Karpas-422 (cell line): ENCODE data around the gene HELZ2. TPM values are rescaled to one million over a fixed set of nuclear protein-coding genes. Genes with fewer than 3 reads are reported as not detected.

Source experiments
- DNase-seq: peaks from one replicate; pipeline ENCODE4 v3.0.0-alpha.2; 2015
- H2AFZ ChIP-seq: fragments of 200-600 bp; sonication (generic); 2 replicates; pipeline ENCODE4 v1.6.1; 2014; ENCODE audit warnings: antibody characterized with exemption, low read length, mixed read lengths
- H3K27ac ChIP-seq: fragments of 200-600 bp; sonication (generic); 2 replicates; pipeline ENCODE4 v1.5.1; 2014; ENCODE audit warnings: mild to moderate bottlenecking, low read length, moderate library complexity
- H3K27me3 ChIP-seq: fragments of 200-600 bp; sonication (generic); 2 replicates; pipeline ENCODE4 v1.6.1; 2014; ENCODE audit warnings: low read length, mixed read lengths
- H3K36me3 ChIP-seq: fragments of 200-600 bp; sonication (generic); 2 replicates; pipeline ENCODE4 v1.6.1; 2014; ENCODE audit warnings: low read length, mixed read lengths; ENCODE audit not compliant: insufficient read depth
- H3K4me1 ChIP-seq: fragments of 200-600 bp; sonication (generic); 2 replicates; pipeline ENCODE4 v1.6.1; 2014; ENCODE audit warnings: mild to moderate bottlenecking, low read length, mixed read lengths
- H3K4me2 ChIP-seq: fragments of 200-600 bp; sonication (generic); 2 replicates; pipeline ENCODE4 v1.6.1; 2014; ENCODE audit warnings: low read length, low read depth, mild to moderate bottlenecking; ENCODE audit not compliant: poor library complexity, severe bottlenecking
- H3K4me3 ChIP-seq: fragments of 200-600 bp; sonication (generic); 2 replicates; pipeline ENCODE4 v1.5.1; 2014; ENCODE audit warnings: mild to moderate bottlenecking, antibody characterized with exemption, low read length, mixed read lengths
- H3K79me2 ChIP-seq: fragments of 200-600 bp; sonication (generic); 2 replicates; pipeline ENCODE4 v1.6.1; 2014; ENCODE audit warnings: mild to moderate bottlenecking, low read length, mixed read lengths
- H3K9ac ChIP-seq: fragments of 200-600 bp; sonication (generic); 2 replicates; pipeline ENCODE4 v1.6.0; 2014; ENCODE audit warnings: low read length
- H3K9me2 ChIP-seq: fragments of 200-600 bp; sonication (generic), shearing (Covaris generic); replicated peaks from 2 replicates; pipeline ENCODE4 v1.6.0; 2014; ENCODE audit warnings: mild to moderate bottlenecking, low read length, moderate library complexity; ENCODE audit not compliant: insufficient read depth
- H3K9me3 ChIP-seq: fragments of 300-700, 200-600 bp; sonication (generic); 2 replicates; pipeline ENCODE4 v1.6.1; 2014; ENCODE audit warnings: low read length, mixed read lengths
- H4K20me1 ChIP-seq: fragments of 200-600 bp; sonication (generic); 2 replicates; pipeline ENCODE4 v1.6.1; 2014; ENCODE audit warnings: mild to moderate bottlenecking, antibody characterized with exemption, low read length, low read depth; ENCODE audit not compliant: insufficient read depth
- total RNA-seq: library from RNA; depleted of rRNA; stranded (reverse); fragments of >200 nt; shearing (Covaris generic); gene quantifications from 2 replicates; pipeline ENCODE4 v1.2.3, GENCODE V29; 2014; ENCODE audit warnings: low replicate concordance

HELZ2 gene
- total RNA-seq, 1 experiment from 2014 or later = 15.8 TPM

DNA sequence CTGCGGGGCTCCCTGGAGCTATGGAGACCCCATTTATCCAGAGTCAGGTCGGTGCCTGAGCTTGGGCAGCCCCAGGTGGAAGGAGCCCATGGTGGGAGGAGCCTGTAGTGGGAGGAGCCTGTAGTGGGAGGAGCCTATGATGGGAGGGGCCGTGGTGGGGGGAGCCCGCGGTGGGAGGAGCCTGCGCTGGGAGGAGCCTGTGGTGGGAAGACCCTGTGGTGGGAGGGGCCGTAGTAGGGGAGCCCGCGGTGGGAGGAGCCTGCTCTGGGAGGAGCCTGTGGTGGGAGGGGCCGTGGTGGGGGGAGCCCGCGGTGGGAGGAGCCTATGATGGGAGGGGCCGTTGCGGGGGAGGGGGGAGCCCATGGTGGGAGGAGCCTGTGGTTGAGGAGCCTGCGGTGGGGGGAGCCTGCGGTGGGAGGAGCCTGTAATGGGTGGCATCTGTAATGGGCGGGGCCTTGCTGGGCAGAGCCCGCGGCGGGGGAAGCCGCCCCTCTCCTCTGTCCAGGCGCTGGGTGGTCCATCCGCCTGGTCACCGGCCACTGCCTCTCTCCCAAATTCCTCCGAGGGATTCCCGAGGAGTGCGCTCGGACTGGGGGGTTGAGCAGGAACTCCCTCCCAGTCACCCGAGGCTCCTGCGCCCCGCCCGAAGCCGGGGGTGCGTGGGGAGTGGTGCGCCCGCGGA lies 20.6 kb downstream of the HELZ2 start:
- Histone ChIP-seq H3K36me3 (no peaks in the 10 kb centered on the region), H3K4me1 (peaks cover 48% of the 10 kb centered on the region), H4K20me1 (peaks cover 16% of the 10 kb centered on the region; the same call in 1 of the 2 replicates), H3K4me3 (peak overlapping the region; percentile 60), H3K27me3 (no peaks in the 10 kb centered on the region), H3K9me3 (no peaks in the 10 kb centered on the region), H3K27ac (peak overlapping the region; percentile 83), H3K79me2 (no peaks in the 10 kb centered on the region), H3K9ac (peak overlapping the region; percentile 55), H2AFZ (no peak overlapping the region), H3K9me2 (no peaks in the 10 kb centered on the region), H3K4me2 (peak overlapping the region; percentile 71)
- peak; percentile 94 for DNase-seq

DNA sequence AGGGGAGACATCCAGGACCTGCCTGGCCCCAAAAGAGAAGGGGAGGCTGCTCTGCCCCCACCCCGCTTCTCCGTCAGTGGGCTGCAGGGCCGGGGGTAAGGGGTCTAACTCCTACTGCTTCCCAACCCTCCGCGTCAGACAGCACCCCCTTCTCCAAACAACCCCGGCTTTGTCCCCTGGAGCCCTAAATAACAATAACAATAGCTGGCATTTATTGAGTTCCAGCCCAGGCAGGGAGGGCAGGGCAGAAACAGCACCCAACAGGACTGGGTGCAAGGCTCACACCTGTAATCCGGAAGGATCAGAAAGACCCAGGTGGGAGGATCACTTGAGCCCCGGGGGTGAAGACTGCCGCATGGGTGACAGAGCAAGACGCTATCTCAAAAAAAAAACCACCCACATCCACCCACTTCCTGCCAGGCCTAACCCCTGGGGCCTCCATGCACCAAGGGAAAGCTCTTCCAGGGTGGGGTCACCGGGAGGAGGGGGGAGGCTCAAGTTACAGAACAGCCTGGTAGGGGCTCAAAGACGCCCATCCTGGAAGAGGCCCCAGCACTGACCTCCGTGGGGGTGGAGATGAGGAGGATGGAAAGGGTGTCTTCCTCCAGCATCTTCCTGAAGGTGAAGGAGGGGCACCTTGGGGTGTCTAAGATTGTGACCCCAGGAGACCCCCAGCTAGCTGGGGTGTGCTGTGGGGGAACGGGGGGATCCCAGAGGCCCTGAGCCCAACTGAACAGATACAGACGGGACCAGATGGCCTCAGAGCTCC lies 21.4 kb downstream of the HELZ2 start:
- peaks cover 16% of the 10 kb centered on the region; the same call in 1 of the 2 replicates for H4K20me1 ChIP-seq
- peak; percentile 88 for DNase-seq
- no peaks in the 10 kb centered on the region for H3K27me3 ChIP-seq
- H3K4me1 ChIP-seq = peaks cover 56% of the 10 kb centered on the region
- H3K9me2 ChIP-seq = no peaks in the 10 kb centered on the region
- peak overlapping the region; percentile 43; the same call in 1 of the 2 replicates for H3K4me3 ChIP-seq
- H2AFZ ChIP-seq = no peak overlapping the region
- H3K4me2 ChIP-seq = peak overlapping the region; percentile 64
- peak overlapping the region; percentile 41 for H3K9ac ChIP-seq
- H3K36me3 ChIP-seq = no peaks in the 10 kb centered on the region
- no peaks in the 10 kb centered on the region for H3K79me2 ChIP-seq
- peak overlapping the region; percentile 83 for H3K27ac ChIP-seq
- no peaks in the 10 kb centered on the region for H3K9me3 ChIP-seq

GRCh38 chr20:63551068-63551467 lies 23.0 kb downstream of the HELZ2 start:
- H3K4me2 ChIP-seq = no peak overlapping the region
- no peak overlapping the region for H3K9ac ChIP-seq
- no peak overlapping the region for H2AFZ ChIP-seq
- no peaks in the 10 kb centered on the region for H3K79me2 ChIP-seq
- H3K9me2 ChIP-seq = no peaks in the 10 kb centered on the region
- no peaks in the 10 kb centered on the region for H3K27me3 ChIP-seq
- DNase-seq = no peak
- peaks cover 65% of the 10 kb centered on the region for H3K4me1 ChIP-seq
- no peak overlapping the region for H3K4me3 ChIP-seq
- no peaks in the 10 kb centered on the region for H3K9me3 ChIP-seq
- no peak overlapping the region for H3K27ac ChIP-seq
- H4K20me1 ChIP-seq = peaks cover 15% of the 10 kb centered on the region; the same call in 1 of the 2 replicates
- no peaks in the 10 kb centered on the region for H3K36me3 ChIP-seq

- no peak overlapping the region for H2AFZ ChIP-seq
- no peak overlapping the region for H3K27ac ChIP-seq
- H3K9me2 ChIP-seq = no peaks in the 10 kb centered on the region
- peaks cover 66% of the 10 kb centered on the region for H3K4me1 ChIP-seq
- H3K9me3 ChIP-seq = no peaks in the 10 kb centered on the region
- H3K27me3 ChIP-seq = no peaks in the 10 kb centered on the region
- no peaks in the 10 kb centered on the region for H3K36me3 ChIP-seq
- no peak for DNase-seq
- H3K79me2 ChIP-seq = no peaks in the 10 kb centered on the region
- no peak overlapping the region for H3K9ac ChIP-seq
- H4K20me1 ChIP-seq = peaks cover 6% of the 10 kb centered on the region; the same call in 1 of the 2 replicates
- no peak overlapping the region for H3K4me2 ChIP-seq
- no peak overlapping the region for H3K4me3 ChIP-seq
Measured at GRCh38 chr20:63549679-63550282, 24.3 kb downstream of the HELZ2 start.

DNA sequence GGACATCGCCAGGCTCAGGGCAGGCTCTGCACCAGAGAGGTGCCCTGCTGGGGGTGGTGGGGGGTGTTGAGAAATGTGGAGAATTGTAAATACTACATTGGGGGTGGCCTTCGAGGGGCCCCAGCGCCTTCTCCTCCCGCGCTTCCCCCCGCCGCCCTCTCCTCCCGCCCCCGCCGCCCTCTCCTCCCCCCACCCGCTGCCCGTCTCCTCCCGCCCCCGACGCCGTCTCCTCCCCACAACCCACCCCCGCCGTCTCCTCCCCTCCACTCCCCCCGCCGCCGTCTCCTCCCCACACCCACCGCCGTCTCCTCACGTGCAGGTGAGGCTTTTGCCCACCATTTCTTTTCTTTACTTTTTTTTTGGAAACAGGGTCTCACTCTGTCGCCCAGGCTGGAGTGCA lies 25.0 kb downstream of the HELZ2 start:
- H3K9ac ChIP-seq = no peak overlapping the region
- H3K27me3 ChIP-seq = no peaks in the 10 kb centered on the region
- no peaks in the 10 kb centered on the region for H3K36me3 ChIP-seq
- no peak overlapping the region for H3K4me3 ChIP-seq
- no peaks in the 10 kb centered on the region for H3K9me2 ChIP-seq
- DNase-seq = no peak
- no peak overlapping the region for H2AFZ ChIP-seq
- H3K4me1 ChIP-seq = peaks cover 58% of the 10 kb centered on the region
- H4K20me1 ChIP-seq = peaks cover 6% of the 10 kb centered on the region; the same call in 1 of the 2 replicates
- no peak overlapping the region for H3K27ac ChIP-seq
- H3K9me3 ChIP-seq = no peaks in the 10 kb centered on the region
- no peaks in the 10 kb centered on the region for H3K79me2 ChIP-seq
- no peak overlapping the region for H3K4me2 ChIP-seq

GRCh38 chr20:63548542-63548941 lies 25.5 kb downstream of the HELZ2 start:
- Histone ChIP-seq H2AFZ (no peak overlapping the region), H3K79me2 (no peaks in the 10 kb centered on the region), H3K9ac (no peak overlapping the region), H3K4me2 (no peak overlapping the region), H3K27ac (no peak overlapping the region), H3K4me3 (no peak overlapping the region), H3K27me3 (no peaks in the 10 kb centered on the region), H3K9me2 (no peaks in the 10 kb centered on the region), H3K9me3 (no peaks in the 10 kb centered on the region), H3K4me1 (peaks cover 53% of the 10 kb centered on the region), H3K36me3 (no peaks in the 10 kb centered on the region), H4K20me1 (peaks cover 6% of the 10 kb centered on the region; the same call in 1 of the 2 replicates)
- DNase-seq = no peak

DNA sequence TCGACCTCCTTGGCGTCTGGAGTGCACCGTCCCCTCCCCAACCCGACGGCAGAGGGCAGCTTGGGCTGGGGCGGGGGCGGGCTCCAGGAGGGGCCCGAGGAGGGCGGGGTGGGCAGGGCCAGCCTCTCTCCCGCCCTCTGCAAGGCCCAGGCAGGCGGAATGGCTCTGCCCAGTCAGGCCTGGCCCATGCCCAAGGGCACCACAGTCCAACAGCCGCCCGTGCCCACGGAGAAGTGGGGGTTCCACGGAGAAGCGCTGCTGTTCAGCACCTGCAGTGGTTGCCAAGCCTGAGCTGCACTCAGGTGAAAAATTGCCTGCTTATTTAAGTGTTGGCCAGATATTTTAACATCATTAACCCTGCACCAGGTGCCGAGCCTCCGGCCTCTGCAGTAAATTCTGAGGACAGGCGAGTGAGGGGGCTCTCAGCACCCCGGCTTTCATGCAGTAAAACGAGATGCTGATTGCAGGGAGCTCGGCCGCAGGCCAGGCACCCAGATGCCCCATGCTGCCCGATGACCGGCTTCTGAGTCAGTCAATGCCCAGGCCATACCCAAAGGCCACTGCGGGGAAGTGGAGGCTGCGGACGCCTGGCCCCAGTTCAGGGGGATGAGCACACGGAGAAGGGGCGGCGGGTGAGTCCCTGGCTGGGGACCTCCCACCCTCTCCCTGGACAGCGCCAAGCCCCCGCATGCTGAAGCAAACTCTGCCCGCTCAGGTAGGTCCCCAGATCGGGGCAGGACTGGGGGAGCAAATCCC lies 26.1 kb downstream of the HELZ2 start, which contains the start of gene SRMS:
SRMS (minus strand) TSS at position 25 of the 756 bp plus-strand sequence. CDS start 286 bp downstream, outside the sequence.
- Histone ChIP-seq H3K4me2 (peak within 1 kb of the TSS; percentile 40), H3K4me3 (no peak within 1 kb of the TSS), H3K9me3 (no peaks in the 10 kb centered on the region), H2AFZ (no peak within 1 kb of the TSS), H4K20me1 (peaks cover 6% of the 10 kb centered on the region; the same call in 1 of the 2 replicates), H3K36me3 (no peaks in the 10 kb centered on the region), H3K9me2 (no peaks in the 10 kb centered on the region), H3K9ac (no peak within 1 kb of the TSS; the same call in 1 of the 2 replicates), H3K4me1 (peaks cover 51% of the 10 kb centered on the region), H3K79me2 (no peaks in the 10 kb centered on the region), H3K27ac (no peak within 1 kb of the TSS), H3K27me3 (no peaks in the 10 kb centered on the region)
- DNase-seq = no peak
